AG04449 (cell line): ENCODE measurements around the gene USHBP1.

ENCODE experiments used
- CTCF ChIA-PET: fragments of 350-600 bp; formaldehyde crosslinking; extraction: SDS; loops from one replicate; lab custom pipeline; 2021; ENCODE audit warnings: antibody characterized with exemption; lab: Yijun Ruan, JAX
- POLR2A ChIA-PET: fragments of 400-600, 350-600 bp; formaldehyde crosslinking; extraction: SDS; loops from one replicate; lab custom pipeline; 2020; ENCODE audit warnings: antibody characterized with exemption, inconsistent platforms; lab: Yijun Ruan, JAX
- DNase-seq: peaks from one replicate; pipeline ENCODE4 v3.0.0-alpha.2; 2010; ENCODE audit warnings: low read depth, low spot score
- H3K4me3 ChIP-seq: 2 replicates; pipeline ENCODE4 v1.5.1; 2011; ENCODE audit warnings: low read depth, mild to moderate bottlenecking, control low read depth, low read length
- CTCF ChIP-seq: IDR thresholded peaks from one replicate; pipeline ENCODE4 v1.5.1; 2011; ENCODE audit warnings: mild to moderate bottlenecking, moderate library complexity, low read length, control low read depth, inconsistent platforms; ENCODE audit not compliant: insufficient read depth; ENCODE audit errors: missing control alignments

The USHBP1 gene

DNA sequence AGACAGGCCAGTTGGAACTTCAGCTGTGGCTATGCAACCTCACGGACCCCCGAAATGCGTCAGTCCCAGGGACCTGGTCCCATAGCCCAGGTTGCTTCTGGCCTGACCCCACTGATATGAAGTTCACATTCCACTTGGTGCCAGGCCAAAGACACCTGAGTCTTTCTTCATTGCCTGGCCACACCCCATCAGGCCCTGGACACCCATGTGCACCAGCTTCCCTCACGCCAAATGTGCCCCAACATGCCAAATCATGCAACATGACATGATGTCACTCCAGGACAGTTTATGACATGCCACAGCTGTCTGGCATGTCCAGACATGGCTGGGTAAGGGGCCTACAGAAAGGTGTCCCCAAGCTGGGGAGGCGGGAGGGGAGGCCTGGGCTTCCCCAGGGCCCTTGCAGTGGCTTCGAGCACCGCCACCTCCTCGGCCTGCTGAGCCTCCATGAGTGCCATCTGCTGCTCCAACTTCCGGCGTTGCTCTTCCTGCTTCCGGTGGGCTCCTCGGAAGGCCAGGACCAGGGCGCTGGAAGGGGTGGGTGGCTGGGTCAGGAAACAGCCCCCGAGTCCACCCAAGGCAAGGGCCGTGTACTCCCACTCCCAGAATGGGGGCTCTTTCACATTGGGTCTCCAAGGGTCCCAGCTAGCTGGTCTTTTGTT is 14.5 kb downstream of the USHBP1 start:
- H3K4me3 ChIP-seq = no peak overlapping the region
- TF ChIP-seq CTCF = no peak
- POLR2A ChIA-PET = interaction anchor here (0.6 kb wide), 1 partner anchor 31 kb away, joined by 3 read pairs; no protein-coding TSS in a partner anchor
- DNase-seq = no peak
- CTCF ChIA-PET = interaction anchor here (1.0 to 4.1 kb wide), 3 partner anchors 8 to 15 kb away, joined by 3 to 33 read pairs (median 5); no protein-coding TSS in a partner anchor

- H3K4me3 ChIP-seq = no peak overlapping the region
- ChIA-PET POLR2A (no interaction called here), CTCF (interaction anchor here (0.7 to 4.1 kb wide), 6 partner anchors 10 to 34 kb away, joined by 3 to 33 read pairs (median 4); partner anchors contain the start of genes ANKLE1 and USHBP1)
- no peak for DNase-seq
- TF ChIP-seq CTCF = no peak
Measured at GRCh38 chr19:17248011-17248776, 16.4 kb downstream of the USHBP1 start.

GRCh38 chr19:17246681-17247425 is 17.7 kb downstream of the USHBP1 start:
- ChIA-PET CTCF (interaction anchor here (1.0 kb wide), 2 partner anchors 11 to 36 kb away, joined by 3 read pairs; no protein-coding TSS in a partner anchor), POLR2A (no interaction called here)
- H3K4me3 ChIP-seq = no peak overlapping the region; the same call in 1 of the 2 replicates
- no peak for DNase-seq
- no peak for TF ChIP-seq CTCF

DNA sequence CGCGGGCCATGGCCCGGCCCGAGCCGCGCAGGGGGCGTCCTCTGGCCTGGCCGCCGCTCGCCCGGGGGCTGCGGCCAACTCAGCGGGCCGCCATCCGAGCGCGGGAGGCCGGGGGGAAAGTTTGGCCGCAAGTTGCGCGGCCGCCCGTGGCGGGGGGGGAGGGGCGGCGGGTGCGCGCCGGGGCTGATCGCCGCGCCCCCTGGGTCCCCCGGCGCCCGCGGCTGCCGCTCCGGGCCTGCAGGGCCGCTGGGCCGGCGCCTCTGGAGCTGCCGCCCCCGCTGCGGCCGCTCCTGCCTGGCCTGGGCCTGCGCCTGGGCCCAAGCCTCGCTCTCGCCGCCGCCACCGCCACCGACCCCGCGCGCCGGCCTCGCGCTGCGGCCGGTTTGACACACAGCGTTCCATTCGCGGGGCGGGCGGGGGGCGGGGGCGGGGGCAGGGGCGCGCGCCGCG is 19.0 kb downstream of the USHBP1 start, which contains the start of gene NR2F6:
Gene NR2F6 (minus strand): TSS at position 385 of the 450 bp plus-strand sequence. CDS start 699 bp downstream, outside the sequence.
- H3K4me3 ChIP-seq = peak within 1 kb of the TSS; percentile 82
- ChIA-PET CTCF (no interaction called here), POLR2A (no interaction called here)
- TF ChIP-seq CTCF = no peak
- DNase-seq = no peak

DNA sequence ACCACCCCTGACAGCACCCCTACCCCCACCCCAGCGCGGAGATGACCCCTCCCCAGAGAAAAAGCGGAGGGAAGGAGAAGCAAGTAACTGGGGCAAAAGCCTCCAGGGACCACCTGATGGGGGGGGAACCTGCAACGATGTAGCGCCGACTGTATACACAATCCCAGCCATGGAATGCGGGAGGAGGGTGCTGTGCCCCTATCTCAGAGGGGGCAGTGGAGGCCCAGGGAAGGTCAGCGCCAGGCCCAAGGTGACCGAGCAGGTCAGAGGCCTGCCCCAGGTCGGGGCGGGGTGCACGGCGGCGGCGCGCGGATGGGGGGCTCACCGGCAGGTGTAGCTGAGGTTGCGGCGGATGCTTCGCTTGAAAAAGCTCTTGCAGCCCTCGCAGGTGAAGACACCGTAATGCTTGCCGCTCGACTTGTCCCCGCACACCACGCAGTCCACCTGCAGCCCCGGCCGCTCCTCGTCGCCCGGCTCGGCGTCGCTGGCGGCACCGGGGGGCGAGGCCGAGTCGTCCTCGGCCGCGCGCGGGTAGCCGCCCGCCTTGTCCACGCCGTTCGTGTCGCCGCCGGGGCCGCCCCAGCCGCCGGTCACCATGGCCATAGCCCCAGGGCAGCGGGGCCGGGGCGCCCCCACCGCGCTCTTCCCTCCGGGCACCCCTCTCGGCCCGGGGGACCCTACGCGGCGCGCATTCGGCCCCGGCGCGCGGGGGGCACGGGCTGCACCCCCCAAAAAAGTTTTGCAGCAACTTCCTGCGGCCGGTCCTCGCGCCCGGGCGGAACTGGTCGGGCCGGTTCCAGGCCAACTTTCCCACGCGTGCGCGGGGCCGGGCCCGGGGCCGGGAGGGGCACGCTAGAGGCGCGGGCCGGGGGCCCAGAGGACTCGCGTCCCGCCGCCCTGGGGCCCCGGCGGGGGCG is 19.7 kb downstream of the USHBP1 start:
- CTCF ChIA-PET = interaction anchor here (1.5 to 2.6 kb wide), 2 partner anchors 10 to 16 kb away, joined by 4 to 12 read pairs; no protein-coding TSS in a partner anchor
- no peak for TF ChIP-seq CTCF
- DNase-seq = no peak
- POLR2A ChIA-PET = interaction anchor here (2.7 kb wide), 1 partner anchor 18 kb away, joined by 11 read pairs; the partner anchor contains the start of gene OCEL1
- peak overlapping the region; percentile 82 for H3K4me3 ChIP-seq
